CD4-positive, alpha-beta T cell treated with Interleukin-10 for 1 hour (primary cell): Measurements from ENCODE around the gene BAIAP3.

Experiments used
- DNase-seq: peaks from one replicate; pipeline ENCODE4 v3.0.0-alpha.2; 2020

The BAIAP3 gene

DNA sequence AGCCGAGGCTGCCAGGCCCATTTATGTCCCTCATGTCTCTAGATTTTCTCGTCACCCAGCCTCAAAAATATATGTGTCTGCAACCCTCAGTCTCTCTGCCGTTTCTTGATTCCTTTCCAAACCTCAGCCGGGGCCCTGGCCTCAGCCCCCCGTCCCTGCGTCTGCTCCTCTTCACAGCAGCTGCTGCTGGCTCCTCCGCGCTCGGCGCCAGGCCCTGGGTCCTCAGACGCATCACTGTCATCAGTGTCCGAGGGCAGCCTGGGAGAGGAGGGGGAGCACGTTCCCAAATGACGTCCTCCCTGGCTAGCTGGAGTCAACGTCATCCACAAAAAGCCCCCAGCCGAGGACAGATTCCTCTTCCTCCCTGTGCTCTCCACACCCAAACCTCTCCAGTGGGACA lies 15.9 kb downstream of the BAIAP3 start:
- no peak for DNase-seq

DNA sequence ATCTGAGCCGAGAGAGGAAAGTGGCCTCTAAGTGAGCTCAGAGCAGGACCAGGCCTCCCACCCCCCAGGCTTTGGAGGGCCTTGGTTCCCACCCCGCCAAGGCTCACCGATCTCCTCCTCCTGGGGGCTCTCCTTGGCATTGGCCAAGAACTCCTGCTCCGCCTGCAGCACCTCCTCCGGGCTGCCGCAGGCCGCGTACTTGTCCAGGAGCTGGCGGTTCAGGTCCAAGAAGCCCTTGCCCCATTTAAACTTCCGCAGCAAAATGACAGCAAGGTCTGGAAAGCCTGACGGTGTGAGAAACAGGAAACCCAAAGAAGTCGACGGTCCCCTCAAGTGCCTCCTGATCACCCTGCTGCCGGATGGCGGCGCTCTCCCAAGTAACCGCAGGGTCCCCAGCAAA lies 16.5 kb downstream of the BAIAP3 start:
- no peak for DNase-seq

GRCh38 chr16:1350691-1351090 lies 17.2 kb downstream of the BAIAP3 start:
- no peak for DNase-seq

DNA sequence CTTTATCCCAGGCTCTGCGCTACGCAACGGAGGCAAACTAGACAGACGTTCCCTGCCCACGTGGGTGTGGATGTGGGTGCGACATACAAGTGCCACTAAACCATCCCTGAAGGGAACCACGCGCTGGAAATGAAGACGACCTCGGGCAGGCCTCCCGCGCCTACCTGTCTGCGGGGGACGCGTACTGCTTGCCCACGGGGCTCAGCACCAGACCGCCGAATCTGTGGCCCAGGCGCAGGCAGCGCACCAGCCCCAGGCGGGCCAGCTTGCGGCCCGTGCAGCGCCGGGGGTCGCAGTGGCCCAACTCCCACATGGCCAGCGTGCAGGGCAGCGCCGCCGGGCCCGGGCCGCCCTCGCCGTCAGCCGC lies 17.8 kb downstream of the BAIAP3 start:
- DNase-seq: no peak

DNA sequence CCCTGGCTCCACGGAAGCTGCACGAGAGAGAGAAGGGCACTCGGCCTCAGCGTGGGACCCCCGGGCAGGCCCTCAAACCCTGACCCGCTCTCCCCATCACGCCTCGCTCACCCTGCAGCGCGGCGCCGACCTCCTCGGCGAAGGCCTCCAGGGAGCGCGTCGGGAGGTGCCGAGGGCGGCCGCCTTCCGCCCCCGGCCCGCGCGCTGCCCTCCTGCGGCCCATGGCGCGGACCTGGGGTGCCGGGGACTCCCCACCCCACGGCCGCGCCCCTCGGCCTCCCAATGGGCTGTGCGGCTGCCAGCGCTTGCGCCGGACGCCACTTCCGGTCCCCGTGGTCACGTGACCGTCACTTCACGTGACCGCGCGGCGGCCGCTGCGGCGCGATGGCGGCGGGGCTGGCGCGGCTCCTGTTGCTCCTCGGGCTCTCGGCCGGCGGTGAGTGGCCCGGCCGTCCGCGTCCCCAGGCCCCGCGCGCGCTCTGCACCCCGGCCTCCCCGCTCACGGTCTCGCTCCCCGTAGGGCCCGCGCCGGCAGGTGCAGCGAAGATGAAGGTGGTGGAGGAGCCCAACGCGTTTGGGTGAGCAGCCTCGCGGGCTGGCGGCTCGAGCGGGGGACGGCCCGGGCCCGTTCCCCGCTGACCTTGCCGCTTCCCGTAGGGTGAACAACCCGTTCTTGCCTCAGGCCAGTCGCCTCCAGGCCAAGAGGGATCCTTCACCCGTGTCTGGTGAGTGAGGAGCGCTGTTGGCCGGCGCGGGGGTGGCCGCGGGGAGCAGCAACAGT lies 18.3 kb downstream of the BAIAP3 start, which contains the start of the genes GNPTG and TSR3:
Gene GNPTG, plus strand, starts transcription at position 350 of the 781 bp plus-strand sequence. Its CDS starts 35 bp downstream, at position 385.
Gene TSR3, minus strand, starts transcription at position 297 of the 781 bp plus-strand sequence. Its CDS starts 74 bp downstream, at position 223.
- peak; percentile 89 for DNase-seq

GRCh38 chr16:1354815-1355540 lies 21.5 kb downstream of the BAIAP3 start:
- DNase-seq: no peak

- DNase-seq: no peak
Measured at GRCh38 chr16:1355591-1355990, 22.1 kb downstream of the BAIAP3 start.

DNA sequence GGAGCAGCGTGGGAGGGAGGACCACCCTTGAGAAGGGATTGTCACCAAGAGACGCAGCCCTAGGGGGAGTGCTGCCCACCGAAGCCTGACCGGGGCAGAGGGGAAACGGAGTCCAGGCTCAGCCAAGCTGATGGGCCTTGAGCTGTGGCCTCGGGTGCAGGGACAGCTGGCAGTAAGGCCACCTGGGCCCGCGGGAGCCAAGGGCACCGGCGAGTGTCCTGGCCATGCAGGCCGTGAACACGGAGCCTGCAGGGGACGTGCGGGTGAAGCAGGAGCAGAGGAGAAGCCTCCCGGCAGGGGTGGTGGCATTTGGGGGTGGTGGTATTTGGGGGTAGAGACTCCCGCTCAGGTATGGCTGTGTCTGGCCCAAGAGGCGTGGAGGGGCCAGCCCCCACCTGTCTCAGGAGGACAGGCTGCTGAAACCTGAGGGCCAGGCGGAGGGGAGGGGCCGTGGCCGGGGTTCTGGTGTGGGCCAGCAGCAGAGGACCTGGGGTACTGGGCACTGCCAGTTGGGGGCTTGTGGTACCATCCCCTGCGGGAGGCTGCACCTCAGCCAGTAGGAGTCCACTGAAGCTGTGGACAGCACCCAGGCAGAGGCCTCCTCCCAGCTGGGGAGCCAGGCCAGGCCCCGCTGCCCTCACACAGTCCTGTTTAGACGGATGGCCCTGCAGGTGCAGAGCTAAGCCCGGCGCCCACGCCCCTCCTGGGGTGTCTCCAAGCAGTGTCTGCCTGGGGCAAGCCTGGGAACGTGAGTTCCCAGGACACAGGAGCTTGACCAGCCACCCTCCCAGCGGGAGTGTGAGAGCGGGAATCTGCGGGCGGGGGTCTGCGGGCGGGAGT lies 22.8 kb downstream of the BAIAP3 start:
- no peak for DNase-seq

GRCh38 chr16:1357906-1358566 lies 24.6 kb downstream of the BAIAP3 start:
- DNase-seq: no peak

GRCh38 chr16:1361685-1362360 lies 28.4 kb downstream of the BAIAP3 start:
- DNase-seq: no peak

- DNase-seq: no peak
Measured at GRCh38 chr16:1362807-1363206, 29.4 kb downstream of the BAIAP3 start.

GRCh38 chr16:1363501-1364041 lies 30.1 kb downstream of the BAIAP3 start:
- peak; percentile 71 for DNase-seq

DNA sequence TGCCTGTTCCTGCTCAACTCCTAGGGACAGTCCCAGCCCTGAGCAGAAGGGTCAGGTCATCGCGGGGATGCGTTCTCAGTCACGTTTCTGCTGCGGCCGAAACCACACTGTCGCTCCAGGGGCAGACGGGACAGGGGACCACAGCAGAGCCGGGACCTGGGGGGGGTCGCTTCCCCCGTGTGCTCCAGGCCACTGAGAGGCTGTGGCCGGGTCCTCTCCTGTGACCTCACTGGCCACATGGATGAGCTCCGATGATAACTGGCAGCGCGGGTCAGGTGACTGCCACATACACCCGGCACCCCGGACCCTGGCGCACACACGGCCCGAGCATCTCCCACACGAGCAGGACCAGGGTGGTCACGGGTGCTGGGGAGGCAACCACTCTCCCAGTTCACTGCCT lies 31.1 kb downstream of the BAIAP3 start:
- DNase-seq: no peak

DNA sequence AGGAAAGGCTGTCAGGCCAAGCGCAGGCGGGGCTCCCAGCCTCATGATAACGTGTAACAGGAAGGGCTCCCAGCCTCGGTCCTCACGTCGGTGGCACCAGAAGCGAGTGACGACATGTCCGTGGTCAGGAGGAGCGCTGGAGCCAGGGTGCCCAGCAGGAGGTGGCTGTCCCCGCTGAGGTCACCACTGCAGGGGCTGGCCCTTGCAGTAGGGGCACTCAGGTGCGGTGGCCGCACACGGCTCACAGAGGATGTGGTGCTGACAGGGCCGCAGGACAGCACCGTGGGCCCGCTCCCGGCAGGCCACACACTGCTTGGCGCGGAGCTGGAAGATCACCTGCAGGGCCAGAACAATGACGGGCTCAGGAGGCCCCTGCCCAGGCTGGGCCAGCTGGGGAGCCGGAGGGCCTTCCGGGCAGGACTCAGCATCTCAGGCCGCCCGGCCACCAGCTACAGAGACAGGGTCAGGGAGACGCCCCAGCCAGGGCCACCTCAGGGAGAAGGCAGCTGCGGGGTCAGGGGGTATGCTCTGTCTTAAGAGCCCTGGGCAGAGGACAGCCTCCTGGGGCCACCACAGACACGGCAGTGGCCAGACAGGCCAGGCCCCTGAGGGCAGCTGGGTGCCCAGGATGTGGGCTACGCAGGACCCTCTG lies 32.7 kb downstream of the BAIAP3 start:
- DNase-seq: no peak

- DNase-seq: no peak
Measured at GRCh38 chr16:1366712-1367299, 33.4 kb downstream of the BAIAP3 start.

- no peak for DNase-seq
Measured at GRCh38 chr16:1367486-1368174, 34.2 kb downstream of the BAIAP3 start.

GRCh38 chr16:1371054-1371978 lies 37.9 kb downstream of the BAIAP3 start:
- DNase-seq: no peak

GRCh38 chr16:1372292-1372950 lies 39.0 kb downstream of the BAIAP3 start:
- DNase-seq: no peak
